K562 (cell line): ENCODE results near the gene KCNN4. TPM values are rescaled to one million over a fixed set of nuclear protein-coding genes. Genes with fewer than 3 reads are reported as not detected.

Experiments
- ARID2 ChIP-seq: fragments of 450-650 bp; IDR thresholded peaks from 2 replicates; pipeline ENCODE4 v1.6.1; 2017; ENCODE audit warnings: antibody characterized with exemption, mild to moderate bottlenecking
- CBFB ChIP-seq: sonication (generic); formaldehyde crosslinking; IDR thresholded peaks from 2 replicates; pipeline ENCODE4 v1.4.0; 2020; ENCODE audit warnings: mild to moderate bottlenecking, missing genetic modification reagents
- CHD2 ChIP-seq: IDR thresholded peaks from 2 replicates; pipeline ENCODE4 v1.6.1; 2011; ENCODE audit warnings: low read depth, low read length
- ETV6 ChIP-seq, 3 experiments: fragments of 150-350 bp in 1 of 3; sonication (generic) in 1 of 3; formaldehyde crosslinking in 1 of 3; IDR thresholded peaks; 2 replicates each; pipeline versions ENCODE4 v1.6.1 to v1.8.0; 2014 to 2022; ENCODE audit warnings: borderline replicate concordance in 2 of 3, low read depth in 2 of 3, antibody characterized with exemption in 1 of 3, low read length in 1 of 3, mild to moderate bottlenecking in 1 of 3, missing genetic modification reagents in 1 of 3
- MTA3 ChIP-seq: fragments of 450-650 bp; formaldehyde crosslinking; IDR thresholded peaks from 2 replicates; pipeline ENCODE4 v1.6.1; 2017; ENCODE audit warnings: mild to moderate bottlenecking, borderline replicate concordance
- NUFIP1 ChIP-seq: fragments of 450-650 bp; IDR thresholded peaks from 2 replicates; pipeline ENCODE4 v1.6.1; 2018; ENCODE audit not compliant: partially characterized antibody
- SMAD3 ChIP-seq: fragments of 450-650 bp; formaldehyde crosslinking; conservative IDR thresholded peaks from 2 replicates; pipeline ENCODE4 v1.4.0; 2020; ENCODE audit warnings: mild to moderate bottlenecking
- STAG1 ChIP-seq: sonication (generic); formaldehyde crosslinking; IDR thresholded peaks from 2 replicates; pipeline ENCODE4 v1.5.0; 2020; ENCODE audit warnings: missing genetic modification reagents, borderline replicate concordance
- TAF9B ChIP-seq: fragments of 450-650 bp; IDR thresholded peaks from 2 replicates; pipeline ENCODE4 v1.6.1; 2018; ENCODE audit warnings: mild to moderate bottlenecking; ENCODE audit not compliant: partially characterized antibody
- TAL1 ChIP-seq: fragments of 450-650 bp; IDR thresholded peaks from 2 replicates; pipeline ENCODE4 v1.6.1; 2016; ENCODE audit warnings: mild to moderate bottlenecking
- TARDBP ChIP-seq: fragments of 450-650 bp; IDR thresholded peaks from 2 replicates; pipeline ENCODE4 v1.6.1; 2016
- ZFP30 ChIP-seq: fragments of 250-450 bp; sonication (Bioruptor Pico); IDR thresholded peaks from 2 replicates; pipeline ENCODE4 v1.8.0; 2022; ENCODE audit warnings: moderate library complexity, mild to moderate bottlenecking, inconsistent platforms, borderline replicate concordance
- ZNF311 ChIP-seq: fragments of 250-450 bp; sonication (Bioruptor Pico); IDR thresholded peaks from 2 replicates; pipeline ENCODE4 v1.4.0; 2020; ENCODE audit warnings: mild to moderate bottlenecking, moderate library complexity
- ZNF354B ChIP-seq: fragments of 250-450 bp; sonication (Bioruptor Pico); IDR thresholded peaks from 2 replicates; pipeline ENCODE4 v1.4.0; 2020
- polyA plus RNA-seq, 8 experiments: library from polyadenylated mRNA; depleted of rRNA in 4 of 8; stranded (reverse) in 5 of 8; unstranded in 3 of 8; fragments of >200 nt; fragmentation: Nextera tagmentation in 2 of 8; fragmentation: Illumina TruSeq in 1 of 8; extraction: Ambion mirVana in 2 of 8; extraction: Trizol in 1 of 8; gene quantifications; 2 replicates each; pipeline versions ENCODE4 v1.2.1 to v1.2.3, GENCODE V29; 2011 to 2014; ENCODE audit warnings: inconsistent platforms in 1 of 8, missing spikeins in 1 of 8
- total RNA-seq, 7 experiments: library from RNA; depleted of rRNA in 6 of 7; stranded (reverse); fragments of >200 nt in 6 of 7; fragmentation: Illumina TruSeq in 2 of 7; extraction: Trizol in 2 of 7; gene quantifications; 2 replicates each; pipeline versions ENCODE4 v1.2.1 to v1.2.3, GENCODE V29; 2011 to 2021; ENCODE audit warnings: low replicate concordance in 1 of 7
- TF ChIP-seq, protein P1 (sequence below), 3 experiments: fragments of 200-800 bp in 1 of 3; sonication (Bioruptor generic) in 1 of 3; sonication (generic) in 1 of 3; formaldehyde crosslinking in 1 of 3; IDR thresholded peaks; 2 replicates each; pipeline versions ENCODE4 v1.6.1 to v1.8.0; 2016 to 2022; ENCODE audit warnings: mild to moderate bottlenecking in 2 of 3, missing compliant biosample characterization in 2 of 3, missing genetic modification characterization in 2 of 3, missing genetic modification reagents in 1 of 3
- TF ChIP-seq, protein P2 (sequence below): sonication (generic); formaldehyde crosslinking; IDR thresholded peaks from 2 replicates; pipeline ENCODE4 v1.8.1; 2023; ENCODE audit warnings: mild to moderate bottlenecking, missing genetic modification reagents
- TF ChIP-seq, protein P3 (sequence below), 2 experiments: fragments of 450-650 bp; formaldehyde crosslinking in 1 of 2; IDR thresholded peaks; 2 replicates each; pipeline versions ENCODE4 v1.4.0 to v1.6.1; 2014 to 2020; ENCODE audit warnings: mild to moderate bottlenecking in 2 of 2, borderline replicate concordance in 1 of 2, low read depth in 1 of 2

KCNN4 gene
- total and polyA plus RNA-seq, 9 of the 15 experiments (the other 6 are each of a cell fraction or from before 2014, with no cell fraction given): 0.53 to 37.7 (median 25.9) TPM

DNA sequence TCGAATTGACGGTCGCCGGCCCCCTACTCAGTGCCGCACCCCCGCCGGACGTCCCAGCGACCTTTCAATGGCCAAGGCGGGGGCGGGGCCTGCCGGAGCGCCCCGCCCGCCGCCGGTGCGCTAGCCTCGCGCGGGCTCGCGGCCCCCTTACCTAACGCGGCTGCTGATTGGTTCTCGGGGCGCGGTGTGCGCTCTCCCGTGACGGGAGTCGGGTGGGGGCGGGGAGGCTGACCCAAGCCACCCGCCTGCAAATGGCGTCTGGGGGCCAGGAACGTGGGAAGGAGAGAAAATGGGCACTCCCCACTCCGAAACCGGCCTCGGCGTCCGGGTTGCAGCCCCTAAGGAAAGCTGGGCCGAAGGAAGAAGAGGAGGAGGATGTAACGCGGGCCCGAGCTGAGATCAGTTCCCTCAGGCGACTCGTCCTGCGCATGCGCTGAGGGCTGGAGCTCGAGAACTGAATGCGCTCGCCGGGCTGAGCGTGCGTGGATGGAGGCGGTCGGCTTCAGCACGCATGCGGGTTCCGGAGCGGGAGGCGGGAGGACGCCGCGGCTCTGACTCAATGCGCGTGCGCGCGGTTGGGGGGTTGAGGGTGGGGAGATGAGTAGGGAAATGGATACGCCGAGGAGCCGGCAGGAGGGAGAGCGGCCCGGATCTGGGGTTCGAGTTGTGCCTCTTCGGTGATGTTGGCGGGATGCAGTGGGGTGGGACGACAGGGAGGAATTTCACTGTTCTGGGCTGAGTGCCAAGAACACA lies 26.1 kb downstream of the KCNN4 start, which contains the start of gene SMG9 (continued):
- no peak for TF ChIP-seq ZNF311
- peak; percentile 61 for TF ChIP-seq MTA3
- no peak for TF ChIP-seq CBFB (CRISPR knock-in tag)
- TF ChIP-seq TAL1: no peak
- TF ChIP-seq, protein P1, sequence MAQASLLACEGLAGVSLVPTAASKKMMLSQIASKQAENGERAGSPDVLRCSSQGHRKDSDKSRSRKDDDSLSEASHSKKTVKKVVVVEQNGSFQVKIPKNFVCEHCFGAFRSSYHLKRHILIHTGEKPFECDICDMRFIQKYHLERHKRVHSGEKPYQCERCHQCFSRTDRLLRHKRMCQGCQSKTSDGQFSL (CRISPR knock-in tag; IDR thresholded peaks at IDR 0.05): no peak; the same call in 1 of the 2 replicates
- TF ChIP-seq, protein P1 (tag; IDR thresholded peaks at IDR 0.05): peak in 1 of 2 experiments; percentile 64; a peak in 1 of 4 replicates
- no peak for TF ChIP-seq SMAD3
- TF ChIP-seq ZFP30: no peak
- TF ChIP-seq, protein P2, sequence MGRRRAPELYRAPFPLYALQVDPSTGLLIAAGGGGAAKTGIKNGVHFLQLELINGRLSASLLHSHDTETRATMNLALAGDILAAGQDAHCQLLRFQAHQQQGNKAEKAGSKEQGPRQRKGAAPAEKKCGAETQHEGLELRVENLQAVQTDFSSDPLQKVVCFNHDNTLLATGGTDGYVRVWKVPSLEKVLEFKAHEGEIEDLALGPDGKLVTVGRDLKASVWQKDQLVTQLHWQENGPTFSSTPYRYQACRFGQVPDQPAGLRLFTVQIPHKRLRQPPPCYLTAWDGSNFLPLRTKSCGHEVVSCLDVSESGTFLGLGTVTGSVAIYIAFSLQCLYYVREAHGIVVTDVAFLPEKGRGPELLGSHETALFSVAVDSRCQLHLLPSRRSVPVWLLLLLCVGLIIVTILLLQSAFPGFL (CRISPR knock-in tag): no peak
- no peak for TF ChIP-seq NUFIP1
- no peak for TF ChIP-seq ZNF354B (CRISPR knock-in tag)
- peak; percentile 85 for TF ChIP-seq CHD2
- peak; percentile 87 for TF ChIP-seq TAF9B
- no peak for TF ChIP-seq STAG1 (CRISPR knock-in tag)
- TF ChIP-seq, protein P3, sequence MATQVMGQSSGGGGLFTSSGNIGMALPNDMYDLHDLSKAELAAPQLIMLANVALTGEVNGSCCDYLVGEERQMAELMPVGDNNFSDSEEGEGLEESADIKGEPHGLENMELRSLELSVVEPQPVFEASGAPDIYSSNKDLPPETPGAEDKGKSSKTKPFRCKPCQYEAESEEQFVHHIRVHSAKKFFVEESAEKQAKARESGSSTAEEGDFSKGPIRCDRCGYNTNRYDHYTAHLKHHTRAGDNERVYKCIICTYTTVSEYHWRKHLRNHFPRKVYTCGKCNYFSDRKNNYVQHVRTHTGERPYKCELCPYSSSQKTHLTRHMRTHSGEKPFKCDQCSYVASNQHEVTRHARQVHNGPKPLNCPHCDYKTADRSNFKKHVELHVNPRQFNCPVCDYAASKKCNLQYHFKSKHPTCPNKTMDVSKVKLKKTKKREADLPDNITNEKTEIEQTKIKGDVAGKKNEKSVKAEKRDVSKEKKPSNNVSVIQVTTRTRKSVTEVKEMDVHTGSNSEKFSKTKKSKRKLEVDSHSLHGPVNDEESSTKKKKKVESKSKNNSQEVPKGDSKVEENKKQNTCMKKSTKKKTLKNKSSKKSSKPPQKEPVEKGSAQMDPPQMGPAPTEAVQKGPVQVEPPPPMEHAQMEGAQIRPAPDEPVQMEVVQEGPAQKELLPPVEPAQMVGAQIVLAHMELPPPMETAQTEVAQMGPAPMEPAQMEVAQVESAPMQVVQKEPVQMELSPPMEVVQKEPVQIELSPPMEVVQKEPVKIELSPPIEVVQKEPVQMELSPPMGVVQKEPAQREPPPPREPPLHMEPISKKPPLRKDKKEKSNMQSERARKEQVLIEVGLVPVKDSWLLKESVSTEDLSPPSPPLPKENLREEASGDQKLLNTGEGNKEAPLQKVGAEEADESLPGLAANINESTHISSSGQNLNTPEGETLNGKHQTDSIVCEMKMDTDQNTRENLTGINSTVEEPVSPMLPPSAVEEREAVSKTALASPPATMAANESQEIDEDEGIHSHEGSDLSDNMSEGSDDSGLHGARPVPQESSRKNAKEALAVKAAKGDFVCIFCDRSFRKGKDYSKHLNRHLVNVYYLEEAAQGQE (IDR thresholded peaks at IDR 0.05; ENCODE audit: borderline replicate concordance): no peak
- TF ChIP-seq, protein P3 (CRISPR knock-in tag; IDR thresholded peaks at IDR 0.05; ENCODE audit: low read depth): no peak; the same call in 1 of the 2 replicates
- TF ChIP-seq ARID2: no peak
- TF ChIP-seq ETV6 (IDR thresholded peaks at IDR 0.05; ENCODE audit: borderline replicate concordance in 1 of 2, low read depth in 2 of 2, low read length in 1 of 2): no peak
- TF ChIP-seq ETV6 (CRISPR knock-in tag; IDR thresholded peaks at IDR 0.05; ENCODE audit: borderline replicate concordance): 0 out of 2 replicates have a peak, but pooled peaks have one; percentile 43
- TF ChIP-seq TARDBP: peak; percentile 91; the same call in 1 of the 2 replicates
